Stimulated activated CD8-positive, alpha-beta memory T cell treated with anti-CD3 and anti-CD28 coated beads, Interleukin-4, amount 100 ng/mL, for 1 hour (primary cell): Measurements from ENCODE around the gene SORCS2.
"Not testable (repeated sequence)": the region's sequence is repeated elsewhere in the genome, so short reads cannot be mapped to it uniquely, and the experiment has no call there.

Experiments
- DNase-seq, 2 donors: peaks; one replicate each; pipeline ENCODE4 v3.0.0-alpha.2; 2020; ENCODE audit warnings: low read depth in 2 of 2, low spot score in 1 of 2

Gene SORCS2

GRCh38 chr4:7595934-7596461 is 403.7 kb downstream of the SORCS2 start:
- no peak for DNase-seq

- DNase-seq = no peak
These were observed 404.7 kb downstream of the SORCS2 start for GRCh38 chr4:7596918-7597606.

- DNase-seq = no peak
These were observed 406.8 kb downstream of the SORCS2 start for GRCh38 chr4:7598939-7599790.

- no peak for DNase-seq
These were observed 407.9 kb downstream of the SORCS2 start for GRCh38 chr4:7600247-7600646.

GRCh38 chr4:7602166-7602565 is 409.8 kb downstream of the SORCS2 start:
- DNase-seq = not testable (repeated sequence)

- no peak for DNase-seq
These were observed 415.0 kb downstream of the SORCS2 start for GRCh38 chr4:7607156-7607910.

GRCh38 chr4:7608046-7608445 is 415.7 kb downstream of the SORCS2 start:
- no peak for DNase-seq

DNA sequence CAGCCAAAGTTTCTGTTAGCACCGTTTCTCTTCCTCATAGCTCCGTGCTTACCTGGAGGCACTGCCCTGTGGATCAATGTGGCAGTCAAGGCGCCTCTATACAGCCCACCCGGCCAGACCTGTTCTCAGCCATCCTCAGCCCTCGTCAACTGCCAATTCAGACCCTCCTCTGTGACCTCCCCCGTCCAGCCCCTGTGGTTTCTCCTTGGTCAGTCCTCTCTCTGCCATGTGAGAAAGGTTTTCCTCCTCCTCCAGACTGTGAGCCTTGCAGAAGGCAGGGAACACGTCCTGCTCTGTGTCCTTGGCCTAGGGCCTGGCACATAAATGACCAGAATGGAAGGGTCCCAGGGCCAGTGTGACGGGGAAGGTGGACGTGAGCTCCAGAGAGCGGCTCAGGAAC is 417.0 kb downstream of the SORCS2 start:
- DNase-seq = no peak

DNA sequence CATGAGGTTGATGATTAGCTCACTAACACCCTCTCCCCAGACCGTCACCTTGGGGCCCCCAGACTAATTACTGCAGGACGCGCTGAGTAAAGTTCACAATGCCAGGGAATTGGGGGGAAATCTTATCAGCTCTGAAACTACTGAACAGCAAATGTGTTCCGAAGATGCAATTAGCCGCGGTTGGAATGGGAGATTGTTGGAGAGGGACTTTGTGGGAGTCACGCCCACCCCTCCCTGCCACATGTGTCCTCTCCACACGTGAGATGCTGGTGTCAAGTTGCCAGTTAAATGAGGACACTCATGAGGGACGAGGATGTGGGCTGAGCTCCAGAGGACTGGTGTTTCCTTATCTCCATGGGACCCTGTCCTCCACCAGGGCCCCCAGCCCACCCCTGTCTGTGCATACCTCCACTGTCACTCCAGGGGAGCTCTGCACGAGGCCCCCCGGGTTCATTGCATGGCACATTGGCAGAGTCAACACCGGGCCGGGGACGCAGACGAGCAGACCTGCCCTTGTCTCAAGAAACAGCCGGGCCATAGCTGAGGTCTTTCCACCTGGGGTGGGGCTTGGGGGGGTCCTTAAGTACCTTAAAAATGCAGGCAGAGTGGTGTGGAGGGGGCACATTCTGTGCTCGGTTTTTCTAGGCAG is 417.8 kb downstream of the SORCS2 start:
- DNase-seq = no peak

DNA sequence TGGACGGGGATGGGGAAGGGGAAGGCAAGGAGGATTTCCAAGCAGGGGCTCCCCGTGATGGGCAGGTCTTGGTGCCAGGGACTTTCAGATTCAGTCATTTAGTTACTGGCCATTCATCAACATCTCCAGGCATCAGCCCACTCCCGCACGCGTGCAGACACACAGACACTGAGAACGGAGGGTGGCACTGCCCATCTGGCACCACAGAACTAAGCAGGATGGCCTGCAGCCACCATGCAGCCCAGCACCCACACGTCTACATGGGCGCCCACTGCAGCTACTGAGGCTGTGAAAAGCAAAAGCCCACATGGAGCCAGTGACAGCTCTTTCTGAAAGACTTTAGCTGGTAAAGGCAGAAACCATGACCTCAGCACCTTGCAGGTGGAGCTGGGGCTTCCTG is 418.5 kb downstream of the SORCS2 start:
- DNase-seq = no peak

DNA sequence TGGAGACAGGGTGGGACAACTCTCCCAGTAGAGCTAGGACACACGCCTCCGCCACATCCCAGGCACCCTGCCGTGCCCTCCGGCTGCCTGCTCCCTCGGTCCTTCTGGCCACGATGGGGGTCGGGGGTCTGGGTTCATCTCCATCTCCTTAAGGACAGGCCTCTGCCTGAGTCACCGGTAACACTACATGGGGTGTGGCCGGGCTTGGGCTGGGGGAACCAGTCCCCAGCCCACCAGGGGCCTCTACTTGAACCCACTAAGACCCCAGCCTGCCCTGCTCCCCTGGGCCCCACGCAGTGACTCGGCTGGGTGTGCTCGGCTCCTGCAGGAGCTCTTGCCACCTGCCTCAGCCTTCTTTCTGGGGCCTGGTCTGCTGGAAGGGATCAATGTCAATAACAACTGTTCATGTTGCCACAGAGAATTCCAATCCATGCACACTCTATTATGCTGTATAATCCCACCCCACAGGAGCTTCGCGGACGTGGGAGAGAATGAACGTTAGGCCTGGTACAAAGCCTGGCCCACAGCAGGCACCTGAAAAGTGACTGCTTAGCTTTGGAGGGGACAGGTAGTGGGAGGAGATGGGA is 420.1 kb downstream of the SORCS2 start:
- DNase-seq = no peak

- DNase-seq = no peak
These were observed 422.1 kb downstream of the SORCS2 start for GRCh38 chr4:7614350-7614949.

DNA sequence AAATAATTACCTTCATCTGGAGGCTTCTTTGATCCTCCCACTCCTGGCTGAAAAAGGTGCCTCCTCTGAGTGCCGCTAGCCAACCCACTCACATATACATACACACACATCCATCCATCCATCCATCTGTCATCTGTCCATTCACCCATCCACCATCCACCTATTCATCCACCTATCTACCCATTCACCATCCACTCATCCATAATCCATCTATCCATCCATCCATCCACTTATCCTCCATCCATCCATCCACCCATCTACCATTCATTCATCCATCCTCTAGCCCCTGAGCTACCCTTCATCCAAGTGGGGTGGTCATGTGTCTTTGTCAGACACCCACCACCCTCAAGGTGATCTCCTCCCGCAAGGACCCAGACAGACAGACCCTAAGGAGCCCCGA is 423.9 kb downstream of the SORCS2 start:
- DNase-seq = no peak

DNA sequence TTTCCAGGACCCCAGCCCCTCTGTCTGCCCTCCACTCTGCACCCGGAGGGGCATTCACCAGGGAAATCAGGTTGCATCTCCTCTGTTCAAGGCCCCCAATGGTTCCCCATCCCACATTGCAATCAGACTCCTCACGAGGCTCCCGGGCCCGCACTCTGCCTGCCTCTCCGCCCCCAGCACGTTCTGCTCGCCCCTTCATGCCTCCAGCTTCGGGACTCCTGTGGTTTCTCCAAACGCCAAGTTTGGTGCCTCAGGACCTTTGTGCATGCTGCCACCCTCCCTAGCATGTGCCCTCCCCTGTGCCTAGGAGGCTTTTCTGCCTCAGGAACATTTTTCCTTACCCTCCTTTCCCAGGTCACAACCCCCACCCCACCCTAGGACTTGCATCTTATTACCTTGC is 426.0 kb downstream of the SORCS2 start:
- DNase-seq = no peak

DNA sequence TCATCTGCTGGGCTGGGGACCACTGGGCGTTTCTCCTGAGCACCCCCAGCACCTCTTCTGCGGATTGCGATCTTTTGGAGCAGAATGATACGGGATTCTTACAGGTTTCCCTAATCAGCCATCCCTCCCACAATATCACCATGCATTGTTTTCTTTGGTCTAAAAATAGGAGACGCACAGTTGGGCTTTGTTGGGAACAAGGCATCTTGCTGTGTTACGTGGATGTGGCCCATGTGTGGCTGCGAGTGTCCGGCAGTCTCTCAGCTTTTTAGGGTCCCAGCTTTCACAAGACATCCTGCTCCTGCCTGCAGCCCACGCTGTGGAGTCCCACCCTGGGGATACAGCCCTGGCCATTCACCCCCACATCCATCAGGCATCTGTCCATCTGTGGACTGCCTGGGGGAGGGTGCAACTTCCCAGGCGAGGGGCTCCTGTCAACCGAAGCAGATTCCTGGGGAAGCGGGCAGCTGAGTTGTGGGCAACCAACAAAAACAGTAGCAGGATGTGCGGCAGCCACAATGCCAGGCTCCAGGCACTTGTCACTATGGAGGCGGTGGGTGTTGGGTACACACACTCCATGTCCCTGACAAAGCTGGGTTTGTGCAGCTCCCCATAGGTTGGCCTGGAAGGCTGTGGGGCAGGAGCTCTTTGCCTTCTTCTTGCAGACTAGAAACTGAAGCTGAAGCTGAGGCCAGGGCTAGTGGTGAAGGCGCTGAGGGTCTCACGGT is 427.9 kb downstream of the SORCS2 start:
- DNase-seq = no peak

GRCh38 chr4:7620814-7621176 is 428.5 kb downstream of the SORCS2 start:
- no peak for DNase-seq

- DNase-seq = no peak
These were observed 429.1 kb downstream of the SORCS2 start for GRCh38 chr4:7621252-7622035.

- no peak for DNase-seq
These were observed 430.0 kb downstream of the SORCS2 start for GRCh38 chr4:7622371-7622770.

DNA sequence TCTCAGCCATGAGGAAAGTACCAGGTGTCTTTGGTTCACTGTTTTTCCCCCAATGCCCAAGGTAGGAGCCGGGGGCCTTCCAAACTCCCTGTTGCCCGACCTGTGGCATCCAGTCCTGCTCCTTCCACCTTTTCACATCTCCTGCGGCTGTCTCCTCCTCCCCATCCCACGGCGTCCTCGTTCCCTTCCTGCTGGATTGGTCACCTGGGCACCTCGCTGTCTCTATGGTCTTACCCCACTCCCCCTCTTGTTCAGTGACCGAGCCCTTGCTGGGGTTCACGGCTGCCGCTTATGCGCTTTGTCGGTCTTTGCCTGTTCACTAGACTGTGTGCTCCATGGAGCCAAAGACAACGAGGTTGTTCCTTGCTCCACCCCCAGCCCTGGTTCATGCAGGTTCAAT is 431.1 kb downstream of the SORCS2 start:
- no peak for DNase-seq
